HepG2 (cell line): ENCODE measurements around the gene TPRA1. TPM values are rescaled to one million over a fixed set of nuclear protein-coding genes. Genes with fewer than 3 reads are reported as not detected.
A peak's percentile ranks its signal among the peaks of the same experiment; 100 is the strongest.

Experiments
- ATAC-seq: fragments of 200-7000 bp; cut with Tn5 transposase; 3 replicates; pipeline ENCODE4 v1.9.1; 2020; ENCODE audit warnings: mild to moderate bottlenecking, moderate library complexity
- BruUV-seq: library from RNA; stranded (reverse); fragments of 400-500 nt; replicated peaks from 2 replicates; lab custom pipeline; 2021; lab: Mats Ljungman, UMichigan
- CTCF ChIA-PET: fragments of 300-600 bp; formaldehyde crosslinking; extraction: SDS; loops from one replicate; lab custom pipeline; 2021; ENCODE audit warnings: low total read pairs, inconsistent platforms, low intra/inter-chr PET ratio; lab: Yijun Ruan, JAX
- POLR2A ChIA-PET: fragments of 350-600 bp; sonication (Branson Sonifier 250); formaldehyde crosslinking; loops from one replicate; lab custom pipeline; 2020; ENCODE audit warnings: antibody characterized with exemption, inconsistent platforms; lab: Yijun Ruan, JAX
- DNase-seq: peaks from one replicate; pipeline ENCODE4 v3.0.0-alpha.2; 2015; ENCODE audit warnings: low spot score
- FAIRE-seq: peaks from 3 replicates; lab custom pipeline; 2011; peaks lifted over from hg19 to GRCh38; lab: Jason Lieb, UNC
- H2AFZ ChIP-seq: one replicate; pipeline ENCODE4 v1.6.1; 2011; ENCODE audit warnings: low read length, inconsistent platforms
- H3K27ac ChIP-seq: fragments of 300-600 bp; 3 replicates; pipeline ENCODE4 v1.8.0; 2011; ENCODE audit warnings: mixed run types, mild to moderate bottlenecking, mixed read lengths, low read length, inconsistent platforms; ENCODE audit not compliant: insufficient read depth; ENCODE audit errors: extremely low read length
- H3K27me3 ChIP-seq, 2 experiments: fragments of 200-600 bp in 1 of 2; 2 replicates in 1 of 2; 3 replicates in 1 of 2; pipeline versions ENCODE4 v1.6.0 to v1.8.0; 2011; ENCODE audit warnings: low read length in 2 of 2, mild to moderate bottlenecking in 2 of 2, moderate library complexity in 2 of 2, inconsistent platforms in 1 of 2; ENCODE audit not compliant: insufficient read depth in 2 of 2, control insufficient read depth in 1 of 2
- H3K36me3 ChIP-seq, 2 experiments: fragments of 200-600 bp in 1 of 2; replicated peaks in 1 of 2; 2 replicates in 1 of 2; 3 replicates in 1 of 2; pipeline versions ENCODE4 v1.5.1 to v1.8.0; 2011; ENCODE audit warnings: low read length in 2 of 2, inconsistent platforms in 1 of 2; ENCODE audit not compliant: insufficient read depth in 2 of 2, control insufficient read depth in 1 of 2
- H3K4me1 ChIP-seq: 2 replicates; pipeline ENCODE4 v1.5.1; 2012; ENCODE audit warnings: low read length, inconsistent platforms; ENCODE audit not compliant: insufficient read depth
- H3K4me2 ChIP-seq: 2 replicates; pipeline ENCODE4 v1.6.0; 2011; ENCODE audit warnings: low read depth, low read length, inconsistent platforms
- H3K4me3 ChIP-seq, 3 experiments: fragments of 200-600 bp in 1 of 3; sonication (generic), shearing (Covaris generic) in 1 of 3; replicated peaks in 1 of 3; 2 replicates each; pipeline ENCODE4 v1.5.1; 2011 to 2016; ENCODE audit warnings: low read length in 3 of 3, inconsistent platforms in 2 of 3, low read depth in 2 of 3, mild to moderate bottlenecking in 2 of 3, control low read depth in 1 of 3, mixed read lengths in 1 of 3; ENCODE audit not compliant: insufficient read depth in 1 of 3
- H3K79me2 ChIP-seq: one replicate; pipeline ENCODE4 v1.6.1; 2011; ENCODE audit warnings: low read length, inconsistent platforms; ENCODE audit not compliant: insufficient read depth
- H3K9ac ChIP-seq: 2 replicates; pipeline ENCODE4 v1.6.0; 2011; ENCODE audit warnings: mild to moderate bottlenecking, low read depth, low read length, inconsistent platforms; ENCODE audit not compliant: insufficient read depth
- H3K9me3 ChIP-seq: 2 replicates; pipeline ENCODE4 v1.5.1; 2012; ENCODE audit warnings: mild to moderate bottlenecking, low read length
- H4K20me1 ChIP-seq: 2 replicates; pipeline ENCODE4 v1.6.0; 2011; ENCODE audit warnings: inconsistent platforms, mild to moderate bottlenecking, low read length, moderate library complexity; ENCODE audit not compliant: insufficient read depth
- HOXA5 ChIP-seq: sonication (generic); formaldehyde crosslinking; IDR thresholded peaks from 2 replicates; pipeline ENCODE4 v1.4.0; 2020; ENCODE audit warnings: missing genetic modification reagents
- MTF1 ChIP-seq: sonication (generic); formaldehyde crosslinking; IDR thresholded peaks from 2 replicates; pipeline ENCODE4 v1.5.0; 2020; ENCODE audit warnings: missing genetic modification reagents
- NR2F1 ChIP-seq, 2 experiments: fragments of 450-650 bp in 1 of 2; formaldehyde crosslinking in 1 of 2; IDR thresholded peaks; 2 replicates each; pipeline versions ENCODE4 v1.5.0 to v1.6.1; 2016 to 2020; ENCODE audit warnings: mild to moderate bottlenecking in 1 of 2, missing compliant biosample characterization in 1 of 2, missing genetic modification reagents in 1 of 2, moderate library complexity in 1 of 2
- SMAD9 ChIP-seq: sonication (generic); formaldehyde crosslinking; IDR thresholded peaks from 2 replicates; pipeline ENCODE4 v1.5.1; 2020; ENCODE audit warnings: mild to moderate bottlenecking, missing genetic modification reagents
- SP140L ChIP-seq: sonication (generic); formaldehyde crosslinking; IDR thresholded peaks from 2 replicates; pipeline ENCODE4 v1.4.0; 2020; ENCODE audit warnings: missing genetic modification reagents, borderline replicate concordance
- TBX2 ChIP-seq: sonication (generic); formaldehyde crosslinking; IDR thresholded peaks from 2 replicates; pipeline ENCODE4 v1.5.0; 2020; ENCODE audit warnings: missing genetic modification reagents, mild to moderate bottlenecking, borderline replicate concordance
- ZNF12 ChIP-seq: sonication (generic); formaldehyde crosslinking; IDR thresholded peaks from 2 replicates; pipeline ENCODE4 v1.5.0; 2020; ENCODE audit warnings: missing genetic modification reagents
- ZNF234 ChIP-seq: sonication (generic); formaldehyde crosslinking; conservative IDR thresholded peaks from 2 replicates; pipeline ENCODE4 v1.5.1; 2020; ENCODE audit warnings: mild to moderate bottlenecking, missing genetic modification reagents
- ZNF780A ChIP-seq: sonication (generic); formaldehyde crosslinking; IDR thresholded peaks from 2 replicates; pipeline ENCODE4 v1.8.0; 2022; ENCODE audit warnings: mild to moderate bottlenecking, missing genetic modification reagents, moderate library complexity
- WGBS: methylation state at CpG from one replicate; pipeline ENCODE4 v1.1.6; 2017; ENCODE audit warnings: low lambda C conversion rate; 5-methylcytosine and 5-hydroxymethylcytosine counted together
- in situ Hi-C: cut with HindIII; loops from 2 replicates; pipeline ENCODE4 v1.10.0; 2017; ENCODE audit warnings: low pct_unique_long_range_greater_than_20kb; ENCODE audit not compliant: extremely low pct_ligation_motif_present
- intact Hi-C: fragments of 100-400 bp; cut with micrococcal nuclease; formaldehyde crosslinking; loops from one replicate; pipeline ENCODE4 v1.10.0; 2022; ENCODE audit not compliant: unreplicated experiment
- polyA plus RNA-seq, 8 experiments: library from polyadenylated mRNA; depleted of rRNA in 3 of 8; stranded (reverse) in 7 of 8; unstranded in 1 of 8; fragments of >200 nt; fragmentation: Illumina TruSeq in 4 of 8; extraction: Trizol in 4 of 8; gene quantifications; 2 replicates each; pipeline versions ENCODE4 v1.2.1 to v1.2.3, GENCODE V29; 2011 to 2016; ENCODE audit warnings: low read depth in 4 of 8, missing spikeins in 1 of 8, mixed read lengths in 1 of 8; ENCODE audit not compliant: insufficient read depth in 1 of 8
- total RNA-seq, 5 experiments: library from RNA; depleted of rRNA; stranded (reverse); fragments of >200 nt; fragmentation: Illumina TruSeq; extraction: Trizol; gene quantifications; 2 replicates each; pipeline ENCODE4 v1.2.3, GENCODE V29; 2016; ENCODE audit warnings: low read depth in 1 of 5
- TF ChIP-seq, protein P1 (sequence below): sonication (generic); formaldehyde crosslinking; IDR thresholded peaks from 2 replicates; pipeline ENCODE4 v1.4.0; 2020; ENCODE audit warnings: missing genetic modification reagents

Gene TPRA1
- total and polyA plus RNA-seq, 2 of the 13 experiments (the other 11 are each of a cell fraction or from before 2014, with no cell fraction given) = 25.4 to 25.8 TPM

DNA sequence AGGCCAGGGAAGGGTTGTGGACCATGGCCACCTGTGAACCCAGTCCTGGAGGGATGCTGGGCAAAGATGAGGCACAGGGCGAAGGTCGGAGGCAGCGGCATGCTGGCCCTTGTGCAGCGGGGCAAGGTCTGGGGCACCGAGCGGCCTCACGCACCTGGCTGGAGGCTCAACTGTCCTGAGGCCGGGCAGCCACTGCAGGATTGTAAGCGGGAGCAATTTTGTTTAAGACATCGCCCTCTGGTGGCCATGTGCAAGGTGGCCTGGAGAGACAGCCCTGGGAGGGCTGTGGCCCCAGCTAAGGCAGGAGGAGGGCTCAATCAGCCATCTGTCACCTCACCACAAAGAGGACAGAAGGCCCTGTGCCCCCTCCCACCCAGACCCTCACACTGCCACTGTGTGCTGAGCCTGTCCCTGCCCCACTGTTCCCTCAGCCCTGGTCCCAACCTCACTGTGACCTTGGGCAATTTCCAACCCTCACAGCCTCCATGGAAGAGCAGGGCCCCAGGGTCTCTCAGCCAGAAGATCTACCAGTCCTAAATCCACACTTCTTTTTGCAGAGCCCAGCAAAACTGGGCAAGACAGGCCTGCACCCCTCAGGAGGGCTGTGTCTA lies 46.2 kb downstream of the TPRA1 start (continued):
- TF ChIP-seq SP140L (CRISPR knock-in tag) (no peak), TBX2 (CRISPR knock-in tag) (peak; percentile 47), NR2F1 (CRISPR knock-in tag; IDR thresholded peaks at IDR 0.05) (no peak), SMAD9 (no peak), ZNF234 (CRISPR knock-in tag) (0 out of 2 replicates have a peak, but pooled peaks have one; percentile 13), ZNF12 (CRISPR knock-in tag) (0 out of 2 replicates have a peak, but pooled peaks have one; percentile 44), ZNF780A (no peak)
- TF ChIP-seq, protein P1, sequence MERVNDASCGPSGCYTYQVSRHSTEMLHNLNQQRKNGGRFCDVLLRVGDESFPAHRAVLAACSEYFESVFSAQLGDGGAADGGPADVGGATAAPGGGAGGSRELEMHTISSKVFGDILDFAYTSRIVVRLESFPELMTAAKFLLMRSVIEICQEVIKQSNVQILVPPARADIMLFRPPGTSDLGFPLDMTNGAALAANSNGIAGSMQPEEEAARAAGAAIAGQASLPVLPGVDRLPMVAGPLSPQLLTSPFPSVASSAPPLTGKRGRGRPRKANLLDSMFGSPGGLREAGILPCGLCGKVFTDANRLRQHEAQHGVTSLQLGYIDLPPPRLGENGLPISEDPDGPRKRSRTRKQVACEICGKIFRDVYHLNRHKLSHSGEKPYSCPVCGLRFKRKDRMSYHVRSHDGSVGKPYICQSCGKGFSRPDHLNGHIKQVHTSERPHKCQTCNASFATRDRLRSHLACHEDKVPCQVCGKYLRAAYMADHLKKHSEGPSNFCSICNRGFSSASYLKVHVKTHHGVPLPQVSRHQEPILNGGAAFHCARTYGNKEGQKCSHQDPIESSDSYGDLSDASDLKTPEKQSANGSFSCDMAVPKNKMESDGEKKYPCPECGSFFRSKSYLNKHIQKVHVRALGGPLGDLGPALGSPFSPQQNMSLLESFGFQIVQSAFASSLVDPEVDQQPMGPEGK (CRISPR knock-in tag) = 0 out of 2 replicates have a peak, but pooled peaks have one; percentile 29

DNA sequence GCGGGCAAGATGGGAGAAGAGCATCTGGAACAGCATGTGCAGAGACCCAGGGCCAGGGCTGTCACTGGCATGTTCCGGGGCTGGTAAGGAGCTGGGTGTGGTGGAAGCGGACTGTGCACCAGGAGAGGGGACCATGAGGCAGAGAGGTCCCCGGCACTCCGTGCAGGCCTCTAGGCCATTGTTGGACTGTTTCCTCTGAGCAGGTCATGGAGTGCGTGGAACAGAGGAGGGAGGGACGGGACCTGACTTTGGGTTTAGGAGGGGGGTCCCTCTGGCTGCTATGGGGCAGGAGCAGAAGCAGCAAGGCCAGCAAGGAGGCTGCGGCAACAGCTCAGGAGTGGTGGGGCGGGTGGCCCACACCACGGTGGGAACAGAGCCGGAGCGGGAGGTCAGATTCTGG lies 47.1 kb downstream of the TPRA1 start:
- TF ChIP-seq HOXA5 (CRISPR knock-in tag) (no peak), MTF1 (CRISPR knock-in tag) (no peak)
- Histone ChIP-seq H4K20me1 (no peaks in the 10 kb centered on the region), H3K27ac (no peak overlapping the region), H3K9ac (no peak overlapping the region), H2AFZ (no peak overlapping the region), H3K4me3 (no peak overlapping the region), H3K79me2 (no peaks in the 10 kb centered on the region), H3K4me1 (peaks cover 52% of the 10 kb centered on the region), H3K4me2 (no peak overlapping the region), H3K27me3 (peaks cover 4 to 19% of the 10 kb centered on the region in 2 experiments; a peak in 4 of 5 replicates), H3K9me3 (no peaks in the 10 kb centered on the region), H3K36me3 (no peaks in the 10 kb centered on the region)
- ChIA-PET POLR2A (no interaction called here), CTCF (no interaction called here)
- FAIRE-seq (no peak), DNase-seq (no peak), ATAC-seq (no peak)
- no TSS peak for BruUV-seq
- in situ Hi-C loops (no loop called here), intact Hi-C loops (loop anchor here (5.0 to 10.0 kb wide), 2 partner anchors 559 to 866 kb away; partner anchors contain the start of gene PLXNA1)
- 69% methylated on average over 8 of the region's 12 CpGs for whole genome bisulfite sequencing
